Right cardiac atrium (tissue), 5 donors: ENCODE measurements around the gene TNPO2. TPM values are rescaled to one million over a fixed set of nuclear protein-coding genes. Genes with fewer than 3 reads are reported as not detected.

Source experiments
- ATAC-seq, 2 donors: fragments of 200-7000 bp; cut with Tn5 transposase; one replicate each; pipeline versions ENCODE4 v1.8.0 to v1.9.1; 2020; ENCODE audit warnings: moderate library complexity in 2 of 2, mild to moderate bottlenecking in 1 of 2
- DNase-seq, 3 donors: peaks; one replicate each; pipeline ENCODE4 v3.0.0-alpha.2; 2020
- H3K27ac ChIP-seq: one replicate; pipeline ENCODE4 v1.5.1; 2013; ENCODE audit warnings: mild to moderate bottlenecking, low read length, control low read depth, moderate library complexity
- H3K27me3 ChIP-seq: one replicate; pipeline ENCODE4 v1.6.1; 2013; ENCODE audit not compliant: control insufficient read depth, insufficient read depth
- H3K4me1 ChIP-seq: one replicate; pipeline ENCODE4 v1.6.1; 2013; ENCODE audit warnings: low read length; ENCODE audit not compliant: control insufficient read depth, insufficient read depth
- H3K4me3 ChIP-seq: one replicate; pipeline ENCODE4 v1.5.1; 2013; ENCODE audit warnings: low read length, control low read depth
- H3K9me3 ChIP-seq: one replicate; pipeline ENCODE4 v1.6.1; 2013; ENCODE audit warnings: low read length; ENCODE audit not compliant: control insufficient read depth
- WGBS: extraction: QIAGEN DNeasy Blood & Tissue Kit; methylation state at CpG from one replicate; pipeline ENCODE4 v1.1.7; 2013; 5-methylcytosine and 5-hydroxymethylcytosine counted together
- intact Hi-C, 4 donors: fragments of 100-400 bp; cut with DNase I; formaldehyde crosslinking; loops; one replicate each; pipeline versions ENCODE4 v1.11.0 to v1.14.0; 2022 to 2023
- polyA plus RNA-seq: library from polyadenylated mRNA; stranded (reverse); fragments of 200-250 nt; gene quantifications from one replicate; pipeline ENCODE4 v1.2.3, GENCODE V29; 2013
- total RNA-seq, 4 donors: library from RNA; stranded (reverse); fragmentation: NEBNext Ultra II Directional; extraction: Animal tissue kit (Norgen Biotek cat#: 25700); gene quantifications; one replicate each; pipeline ENCODE4 v1.2.1, GENCODE V29; 2021
- donor health status: healthy with polysubstance abuse.
- donor health status: DM: no; HTN: yes; CAD: no.
- donor health status: DM: no; HTN: no; CAD: no.
- donor health status: DM: no; HTN: yes; CAD: no; lungs with severe emphysema.
- donor health status: DM: yes; HTN: yes; CAD: no.

TNPO2 gene
- total and polyA plus RNA-seq, 5 donors = 24.8 to 54.6 (median 44.9) TPM

GRCh38 chr19:12757544-12758274 is 34.0 kb upstream of the TNPO2 start:
- H3K9me3 ChIP-seq = no peaks in the 10 kb centered on the region
- DNase-seq (peak; percentile 79 to 88 (median 87)), ATAC-seq (peak; percentile 85 to 89)
- H3K27ac ChIP-seq = no peak overlapping the region
- no peaks in the 10 kb centered on the region for H3K27me3 ChIP-seq
- peak overlapping the region; percentile 17 for H3K4me3 ChIP-seq
- intact Hi-C loops = loop anchor here in 1 of 4 donors (2.0 kb wide), 1 partner anchor 89 kb away; no protein-coding TSS in a partner anchor
- 7% methylated on average over 60 of the region's 60 CpGs for WGBS
- no peaks in the 10 kb centered on the region for H3K4me1 ChIP-seq

DNA sequence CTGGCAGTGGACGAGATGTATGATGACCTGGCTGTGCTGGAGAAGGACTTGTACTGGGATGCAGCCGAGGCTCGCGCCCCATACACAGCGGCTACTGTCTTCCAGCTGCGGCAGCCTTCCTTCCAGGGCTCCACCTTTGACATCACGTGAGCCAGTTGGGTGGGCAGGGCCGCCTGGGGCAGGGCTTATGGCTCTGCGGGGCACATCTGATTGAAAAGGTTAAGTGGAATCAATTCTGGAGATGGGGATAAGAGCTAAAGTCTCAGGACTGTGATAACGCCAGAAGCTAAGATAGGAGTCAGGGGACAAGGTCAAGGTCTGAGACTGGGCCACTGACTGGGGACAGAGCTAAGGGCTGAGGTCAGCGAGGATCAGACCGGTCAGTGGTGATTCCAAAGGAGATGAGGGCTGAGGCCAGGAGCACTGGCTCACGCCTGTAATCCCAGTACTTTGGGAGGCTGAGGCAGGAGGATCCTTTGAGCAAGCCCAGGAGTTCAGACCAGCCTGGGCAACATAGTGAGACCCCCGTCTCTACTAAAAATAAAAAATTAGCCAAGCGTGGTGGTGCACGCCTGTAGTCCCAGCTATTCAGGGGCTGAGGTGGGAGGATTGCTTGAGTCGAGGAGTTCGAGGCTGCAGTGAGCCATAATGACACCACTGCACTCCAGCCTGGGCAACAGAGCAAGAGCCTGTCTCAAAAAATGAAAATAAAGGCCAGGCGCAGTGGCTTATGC is 32.6 kb upstream of the TNPO2 start:
- H3K4me1 ChIP-seq = no peaks in the 10 kb centered on the region

GRCh38 chr19:12754465-12755196 is 30.9 kb upstream of the TNPO2 start:
- no peak for ATAC-seq
- no peaks in the 10 kb centered on the region for H3K27me3 ChIP-seq
- 71% methylated on average over 50 of the region's 50 CpGs for WGBS

More for the DNA sequence above, 32.6 kb upstream of the TNPO2 start:
- 83% methylated on average over 19 of the region's 19 CpGs for WGBS
- intact Hi-C loops = no loop called here
- DNase-seq (no peak), ATAC-seq (no peak)
- no peak overlapping the region for H3K27ac ChIP-seq
- H3K27me3 ChIP-seq = no peaks in the 10 kb centered on the region
- H3K4me3 ChIP-seq = no peak overlapping the region
- H3K9me3 ChIP-seq = no peaks in the 10 kb centered on the region

DNA sequence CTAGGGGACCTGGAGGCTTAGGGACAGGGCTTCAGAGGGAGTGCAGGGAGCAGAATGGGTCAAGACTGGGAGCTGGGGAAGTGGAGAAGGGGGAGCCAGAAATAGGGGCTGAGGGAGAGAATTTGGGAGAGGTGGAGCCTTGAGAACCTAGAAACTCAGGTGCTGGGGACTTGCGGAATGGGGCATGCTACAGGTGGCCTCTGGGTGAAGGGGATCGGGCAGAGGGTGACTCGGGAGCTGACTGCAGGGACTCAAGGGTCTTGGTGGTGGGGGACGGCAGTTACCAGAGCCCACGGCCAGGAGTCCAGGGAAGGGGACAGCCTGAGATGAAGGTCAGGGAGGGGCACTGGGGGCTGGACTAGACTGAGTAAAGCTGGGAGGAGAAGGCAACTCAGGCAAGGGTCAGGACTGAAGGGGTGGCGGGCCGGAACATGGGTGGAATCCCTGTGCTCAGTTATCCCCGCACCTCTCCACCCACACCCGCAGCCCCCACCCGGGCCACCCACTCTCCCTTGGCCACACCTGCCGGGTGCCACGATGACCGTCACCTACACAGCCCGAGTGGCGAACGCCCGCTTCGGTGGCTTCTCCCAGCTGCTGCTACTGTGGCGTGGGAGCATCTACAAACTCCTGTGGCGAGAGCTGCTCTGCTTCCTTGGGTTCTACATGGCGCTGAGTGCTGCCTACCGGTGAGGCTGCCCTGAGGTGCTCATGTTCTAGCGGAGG is 28.5 kb upstream of the TNPO2 start:
- Histone ChIP-seq H3K4me3 (no peak overlapping the region), H3K4me1 (no peaks in the 10 kb centered on the region), H3K9me3 (no peaks in the 10 kb centered on the region), H3K27ac (no peak overlapping the region), H3K27me3 (no peaks in the 10 kb centered on the region)
- WGBS = 80% methylated on average over 23 of the region's 23 CpGs
- ATAC-seq (no peak), DNase-seq (no peak)
- intact Hi-C loops = no loop called here

More at GRCh38 chr19:12754465-12755196, 30.9 kb upstream of the TNPO2 start:
- Histone ChIP-seq H3K4me3 (no peak overlapping the region), H3K9me3 (no peaks in the 10 kb centered on the region), H3K27ac (no peak overlapping the region), H3K4me1 (no peaks in the 10 kb centered on the region)
- intact Hi-C loops = no loop called here
- no peak for DNase-seq

- no peak within 1 kb of the TSS for H3K4me3 ChIP-seq
- no peaks in the 10 kb centered on the region for H3K27me3 ChIP-seq
- no peaks in the 10 kb centered on the region for H3K4me1 ChIP-seq
- ATAC-seq = no peak
- intact Hi-C loops = no loop called here
- DNase-seq = no peak
- no peak within 1 kb of the TSS for H3K27ac ChIP-seq
- H3K9me3 ChIP-seq = no peaks in the 10 kb centered on the region
- WGBS = 49% methylated on average over 14 of the region's 14 CpGs
Observed at GRCh38 chr19:12751635-12752034, 27.9 kb upstream of the TNPO2 start, which contains the start of gene BEST2. Gene BEST2 (plus strand): TSS chr19:12751791. CDS start chr19:12752593, 802 bp downstream.

GRCh38 chr19:12750851-12751250 is 27.1 kb upstream of the TNPO2 start:
- H3K27ac ChIP-seq = no peak overlapping the region
- H3K4me3 ChIP-seq = no peak overlapping the region
- DNase-seq (no peak), ATAC-seq (no peak)
- H3K9me3 ChIP-seq = no peaks in the 10 kb centered on the region
- H3K27me3 ChIP-seq = no peaks in the 10 kb centered on the region
- no peaks in the 10 kb centered on the region for H3K4me1 ChIP-seq
- intact Hi-C loops = no loop called here
- WGBS = 67% methylated on average over 9 of the region's 9 CpGs

DNA sequence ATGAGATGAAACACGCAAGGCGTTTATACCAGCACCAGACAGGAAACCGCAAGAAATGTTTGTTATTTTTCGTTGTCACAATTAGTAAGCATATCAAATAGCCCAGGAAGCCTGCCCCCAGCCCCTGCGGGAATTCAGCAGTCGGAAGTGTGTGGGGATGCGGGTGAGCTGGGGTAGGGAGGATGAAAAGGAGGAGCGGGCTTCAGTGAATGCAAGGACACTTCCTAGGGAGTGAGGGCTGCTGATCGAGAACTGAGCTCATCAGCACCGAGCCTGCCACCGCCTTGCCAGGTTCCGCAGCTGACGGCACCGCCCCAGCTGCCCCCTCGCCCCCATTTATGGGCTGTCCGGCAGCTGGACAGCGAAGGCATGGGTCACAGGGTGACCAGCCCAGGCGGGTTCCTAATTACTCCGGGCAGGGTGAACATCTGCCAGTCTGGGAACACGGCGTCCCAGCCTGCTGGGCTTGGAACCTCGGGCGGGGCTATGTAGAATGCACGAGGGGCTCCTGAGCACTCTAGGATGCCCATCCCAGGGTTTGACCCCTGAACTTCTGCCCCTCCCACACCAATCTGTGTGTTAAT is 26.3 kb upstream of the TNPO2 start:
- H3K4me3 ChIP-seq = no peak overlapping the region
- 38% methylated on average over 24 of the region's 24 CpGs for WGBS
- no peak for ATAC-seq
- intact Hi-C loops = no loop called here
- H3K9me3 ChIP-seq = no peaks in the 10 kb centered on the region
- H3K27ac ChIP-seq = no peak overlapping the region
- H3K27me3 ChIP-seq = no peaks in the 10 kb centered on the region
- no peaks in the 10 kb centered on the region for H3K4me1 ChIP-seq
- no peak for DNase-seq

DNA sequence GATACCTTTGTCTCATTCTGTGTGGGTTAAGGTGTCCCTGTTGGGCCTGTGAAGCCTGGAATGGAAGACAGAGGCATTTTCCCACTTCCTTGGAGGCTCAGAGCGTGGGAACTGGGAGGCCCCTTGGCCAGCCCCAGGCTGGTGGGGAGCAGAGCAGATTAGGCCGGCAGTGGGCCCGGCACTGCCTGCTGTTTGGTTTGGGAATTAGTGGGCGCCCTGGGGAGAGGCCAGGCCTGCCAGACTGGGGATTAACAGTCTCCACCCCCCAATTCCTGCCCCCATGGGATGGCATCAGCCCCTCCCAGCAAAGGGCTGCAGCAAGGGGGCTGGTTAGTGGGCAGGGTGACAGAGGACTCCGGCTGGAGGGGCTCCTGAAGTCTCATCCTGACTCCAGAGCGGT is 24.8 kb upstream of the TNPO2 start:
- 62% methylated on average over 6 of the region's 6 CpGs for WGBS
- H3K4me1 ChIP-seq = no peaks in the 10 kb centered on the region
- no peak overlapping the region for H3K4me3 ChIP-seq
- H3K9me3 ChIP-seq = no peaks in the 10 kb centered on the region
- intact Hi-C loops = no loop called here
- H3K27ac ChIP-seq = no peak overlapping the region
- DNase-seq (no peak), ATAC-seq (no peak)
- H3K27me3 ChIP-seq = no peaks in the 10 kb centered on the region

DNA sequence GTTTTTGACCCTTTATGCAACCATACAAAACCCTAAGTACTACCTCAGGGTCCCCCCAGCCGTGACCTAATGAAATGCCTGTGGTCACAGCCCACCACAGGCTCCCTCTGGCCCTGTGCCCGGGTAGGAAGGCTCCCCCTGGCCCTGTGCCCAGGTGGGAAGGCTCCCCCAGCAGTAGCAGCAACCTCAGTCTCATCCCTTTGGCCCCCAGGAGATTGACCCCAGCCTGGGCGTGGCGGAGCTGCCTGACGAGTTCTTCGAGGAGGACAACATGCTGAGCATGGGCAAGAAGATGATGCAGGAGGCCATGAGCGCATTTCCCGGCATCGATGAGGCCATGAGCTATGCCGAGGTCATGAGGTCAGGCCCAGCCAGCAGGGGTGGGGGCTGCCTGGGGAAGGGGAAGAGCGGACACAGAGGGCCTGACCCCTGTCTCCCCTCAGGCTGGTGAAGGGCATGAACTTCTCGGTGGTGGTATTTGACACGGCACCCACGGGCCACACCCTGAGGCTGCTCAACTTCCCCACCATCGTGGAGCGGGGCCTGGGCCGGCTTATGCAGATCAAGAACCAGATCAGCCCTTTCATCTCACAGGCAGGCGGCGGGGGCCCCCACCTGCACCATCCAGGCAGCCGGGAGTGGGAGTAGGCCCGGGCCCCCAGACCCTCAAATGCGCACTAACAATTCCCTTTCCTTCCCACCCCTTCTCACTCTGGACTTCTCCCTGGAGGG is 21.6 kb upstream of the TNPO2 start:
- H3K4me1 ChIP-seq = no peaks in the 10 kb centered on the region
- no peaks in the 10 kb centered on the region for H3K27me3 ChIP-seq
- intact Hi-C loops = no loop called here
- H3K4me3 ChIP-seq = no peak overlapping the region
- ATAC-seq (no peak), DNase-seq (no peak)
- H3K9me3 ChIP-seq = no peaks in the 10 kb centered on the region
- 81% methylated on average over 22 of the region's 22 CpGs for whole genome bisulfite sequencing
- no peak overlapping the region for H3K27ac ChIP-seq

GRCh38 chr19:12737835-12738351 is 14.2 kb upstream of the TNPO2 start:
- peak overlapping the region; percentile 67 for H3K4me3 ChIP-seq
- no peak overlapping the region for H3K27ac ChIP-seq
- no peak for ATAC-seq
- H3K27me3 ChIP-seq = no peaks in the 10 kb centered on the region
- no peaks in the 10 kb centered on the region for H3K9me3 ChIP-seq
- intact Hi-C loops = no loop called here
- peak in 1 of 3 donors; percentile 62 for DNase-seq
- peaks cover 9% of the 10 kb centered on the region for H3K4me1 ChIP-seq
- WGBS = 14% methylated on average over 13 of the region's 13 CpGs
